GOT3 (cell line): Measurements from ENCODE around the gene KCTD15.

Experiments
- DNase-seq: peaks from one replicate; lab custom pipeline; 2025; ENCODE audit warnings: mixed read lengths; lab: John Stamatoyannopoulos, UW

The KCTD15 gene

DNA sequence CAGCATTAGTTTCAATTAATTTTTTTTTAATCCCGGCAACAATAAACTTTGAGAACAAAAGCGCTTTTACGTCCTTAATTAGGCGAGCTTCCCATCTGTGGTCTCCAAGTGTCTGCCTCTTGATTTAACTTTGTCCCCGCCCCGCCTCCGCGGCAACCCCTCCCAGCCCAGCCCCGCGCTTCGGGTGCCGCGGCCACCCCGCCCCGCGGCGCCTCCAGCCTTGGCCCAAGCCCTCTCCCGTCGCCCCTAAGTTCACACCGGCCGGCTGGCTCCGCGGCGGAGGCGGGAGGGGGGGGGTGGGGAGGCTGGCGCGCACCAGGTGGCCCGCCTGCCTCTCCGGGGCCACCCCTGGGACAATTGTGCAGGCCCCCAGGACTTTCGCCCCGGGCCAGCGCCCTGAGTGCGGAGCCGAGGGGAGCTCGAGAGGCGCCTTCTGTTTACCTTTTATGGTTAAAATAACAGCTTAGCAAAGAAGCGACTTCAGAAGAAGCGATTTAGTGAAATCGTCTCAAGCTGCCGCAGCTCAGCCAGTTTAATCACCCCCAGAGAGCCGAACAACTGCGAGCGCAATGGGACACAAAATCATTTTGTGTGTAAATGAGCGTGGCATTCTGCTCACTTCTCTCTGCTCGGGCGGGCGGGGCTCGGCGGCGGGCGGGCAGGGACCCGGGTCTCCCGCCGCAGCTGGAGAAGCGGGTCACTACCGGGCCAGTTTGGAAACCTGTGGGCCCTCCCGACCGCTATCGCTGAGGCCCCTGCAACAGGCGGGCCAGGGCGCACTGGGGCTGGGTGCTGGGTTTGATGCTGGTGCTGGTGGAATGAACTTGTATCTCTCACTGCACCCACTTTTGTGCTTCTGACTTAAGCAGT lies 1.4 kb downstream of the KCTD15 start:
- DNase-seq: no peak

DNA sequence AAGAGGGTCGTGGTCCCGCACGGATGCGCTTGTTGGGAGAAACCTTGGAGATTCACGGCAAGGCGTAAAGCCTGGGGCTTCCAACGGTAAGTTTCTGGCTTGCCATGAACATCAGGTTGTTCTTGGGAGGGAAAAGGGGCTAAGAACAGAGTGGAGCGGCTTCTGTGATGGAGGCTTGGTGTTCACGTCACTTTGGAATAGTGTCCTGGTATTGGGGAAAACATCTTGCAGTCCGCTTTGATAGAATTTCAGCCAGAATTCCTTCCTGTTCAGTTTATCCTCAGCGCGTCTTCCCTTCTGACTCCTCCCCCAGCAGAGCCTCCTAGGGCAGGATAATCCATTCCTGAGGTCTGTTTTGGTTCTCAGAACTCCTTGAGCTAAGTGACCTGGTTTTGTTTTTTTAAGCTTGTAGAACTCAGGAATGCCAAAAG lies 2.0 kb downstream of the KCTD15 start:
- DNase-seq: no peak

DNA sequence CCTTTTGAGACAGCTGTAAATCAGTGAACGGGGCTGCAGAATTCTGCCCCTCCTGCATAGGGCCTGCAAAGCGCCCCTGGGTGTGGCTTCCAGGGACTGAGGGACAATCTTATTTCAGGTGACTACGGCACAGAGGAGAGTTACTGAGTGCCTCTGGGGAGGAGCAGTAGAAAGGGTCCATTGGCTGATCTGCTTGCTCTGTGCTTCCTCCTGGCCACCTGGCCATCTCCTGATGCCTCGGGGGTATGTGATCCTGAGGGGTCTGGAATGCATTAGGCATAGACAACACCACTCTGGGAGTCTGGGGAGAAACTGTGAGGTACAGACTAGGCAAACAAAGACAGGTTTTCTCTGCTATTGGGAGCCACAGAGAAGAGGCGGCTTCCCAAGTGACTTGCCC lies 2.8 kb downstream of the KCTD15 start:
- no peak for DNase-seq

- DNase-seq: no peak
These were observed 3.5 kb downstream of the KCTD15 start for GRCh38 chr19:33800012-33800680.

- no peak for DNase-seq
These were observed 4.7 kb downstream of the KCTD15 start for GRCh38 chr19:33801411-33801810.

DNA sequence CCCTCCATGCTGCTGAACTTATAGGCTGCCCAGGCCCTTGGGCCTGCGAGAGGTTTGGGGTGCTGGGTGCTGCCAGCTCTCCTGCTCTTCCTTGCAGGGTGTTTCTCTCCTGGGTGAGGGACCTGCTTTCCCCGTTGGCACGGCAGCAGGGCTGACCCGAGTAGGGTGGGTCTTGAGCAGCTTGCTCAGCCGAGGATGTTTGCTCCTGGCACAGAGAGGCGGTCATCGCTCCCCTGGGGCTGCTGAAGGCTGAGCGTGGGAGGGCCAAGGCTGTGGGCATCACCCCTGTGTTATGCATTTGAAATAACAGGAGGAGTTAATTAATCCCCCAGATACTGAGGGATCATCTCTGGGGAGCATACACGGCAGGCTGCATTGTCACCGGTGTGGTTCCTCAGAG lies 5.3 kb downstream of the KCTD15 start:
- no peak for DNase-seq

DNA sequence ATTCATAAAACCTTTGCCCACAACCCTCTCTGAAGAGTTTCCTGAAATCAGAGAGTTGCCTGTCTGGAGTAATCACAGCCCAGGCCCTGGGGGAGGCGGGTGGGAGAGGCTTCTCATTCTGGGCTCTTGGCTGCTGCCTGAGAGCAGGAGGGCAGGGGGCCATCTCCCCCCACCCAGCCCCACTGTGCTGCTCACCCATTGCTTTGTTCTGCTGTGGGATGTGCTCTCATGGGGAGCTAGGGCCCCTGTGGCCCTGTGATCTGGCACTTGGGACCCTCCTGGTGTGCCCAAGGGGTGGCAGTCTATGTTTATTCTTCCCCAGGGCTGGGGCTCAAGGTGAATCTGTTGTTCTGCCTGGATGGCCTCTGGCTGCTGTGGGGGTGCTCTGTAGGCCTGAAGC lies 6.1 kb downstream of the KCTD15 start:
- DNase-seq: no peak

GRCh38 chr19:33803383-33803782 lies 6.7 kb downstream of the KCTD15 start:
- no peak for DNase-seq

- no peak for DNase-seq
These were observed 7.5 kb downstream of the KCTD15 start for GRCh38 chr19:33804021-33804799.

DNA sequence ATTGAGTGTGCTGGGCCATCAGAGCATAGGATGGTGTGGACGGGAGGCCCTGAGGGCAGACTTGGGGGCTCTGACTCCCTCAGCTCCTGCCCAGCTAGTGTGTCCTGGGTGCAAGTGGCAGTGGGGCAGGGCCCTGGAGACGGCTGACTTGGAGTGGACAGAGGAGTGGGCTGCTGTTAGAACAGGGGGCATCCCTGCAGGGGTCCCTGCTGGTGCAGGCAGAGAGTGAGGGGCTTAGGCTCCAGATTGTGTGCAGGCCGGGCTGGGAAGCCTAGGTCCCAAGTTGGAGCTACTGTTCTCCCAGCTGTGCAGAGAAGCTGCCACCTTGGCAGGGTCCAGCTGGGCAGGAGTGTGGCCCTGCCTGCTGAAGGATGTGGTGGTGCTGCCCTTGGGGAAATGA lies 8.6 kb downstream of the KCTD15 start:
- DNase-seq: no peak

GRCh38 chr19:33805840-33806433 lies 9.3 kb downstream of the KCTD15 start:
- DNase-seq: no peak

DNA sequence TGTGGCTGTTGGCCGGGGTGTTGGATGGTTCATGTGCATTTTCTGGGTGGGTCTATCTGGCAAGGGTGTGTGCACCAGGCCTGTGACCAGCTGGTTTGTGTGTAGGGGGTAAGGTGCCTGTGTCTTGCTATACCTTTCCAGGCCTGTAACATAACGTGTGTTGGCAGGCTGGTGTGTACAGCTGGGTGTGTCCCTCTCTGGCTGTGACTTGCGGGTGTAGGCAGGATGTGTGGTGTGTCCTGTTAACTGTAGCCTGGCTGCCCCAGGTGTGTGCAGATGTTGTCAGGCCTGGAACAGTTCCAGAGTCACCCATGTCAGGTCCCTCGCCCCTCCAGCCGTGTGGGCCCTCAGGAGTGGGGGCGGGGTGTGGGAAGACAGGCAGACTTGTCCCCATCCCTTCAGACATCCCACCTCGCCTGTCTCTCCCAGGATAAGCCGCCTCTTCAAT lies 9.8 kb downstream of the KCTD15 start:
- no peak for DNase-seq

DNA sequence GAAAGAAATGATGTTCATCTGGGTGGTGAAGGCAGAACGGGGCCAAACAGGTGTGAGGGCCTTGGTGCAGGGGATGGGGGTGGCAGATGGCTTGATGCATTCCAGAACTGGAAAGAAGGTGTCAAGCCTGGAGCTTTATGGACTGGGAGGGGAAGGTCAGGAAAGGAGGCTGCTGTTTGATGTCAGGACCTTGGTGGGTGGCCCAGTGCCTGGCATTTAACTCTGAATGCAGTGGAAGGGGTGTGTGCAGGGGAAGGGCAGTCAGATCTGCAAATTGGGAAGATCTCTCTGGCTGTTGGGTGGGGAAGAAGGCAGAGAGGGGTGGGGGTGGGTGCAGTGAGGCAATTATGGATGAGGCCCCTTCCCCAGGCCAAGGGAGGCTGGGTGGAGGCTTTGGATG lies 11.7 kb downstream of the KCTD15 start:
- DNase-seq: no peak

DNA sequence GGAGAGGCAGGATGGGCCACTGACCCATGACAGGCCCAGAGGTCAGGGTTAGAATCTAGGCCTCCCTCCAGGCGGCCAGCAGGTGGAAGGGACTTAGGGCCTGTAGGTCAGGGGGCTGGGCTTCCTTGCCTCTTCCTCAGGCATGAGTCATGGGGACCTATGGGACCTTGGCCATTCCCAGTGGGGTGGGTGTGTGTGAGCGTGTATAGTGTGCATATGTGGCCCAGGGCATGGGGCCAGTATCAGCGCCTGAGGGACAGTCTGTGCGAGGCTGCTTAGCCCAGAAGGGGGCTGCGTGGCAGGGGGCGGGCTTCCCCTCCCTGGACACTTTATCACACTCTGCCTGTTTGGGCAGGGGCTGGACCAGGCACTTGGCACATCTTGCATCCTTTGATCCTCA lies 13.3 kb downstream of the KCTD15 start:
- no peak for DNase-seq

DNA sequence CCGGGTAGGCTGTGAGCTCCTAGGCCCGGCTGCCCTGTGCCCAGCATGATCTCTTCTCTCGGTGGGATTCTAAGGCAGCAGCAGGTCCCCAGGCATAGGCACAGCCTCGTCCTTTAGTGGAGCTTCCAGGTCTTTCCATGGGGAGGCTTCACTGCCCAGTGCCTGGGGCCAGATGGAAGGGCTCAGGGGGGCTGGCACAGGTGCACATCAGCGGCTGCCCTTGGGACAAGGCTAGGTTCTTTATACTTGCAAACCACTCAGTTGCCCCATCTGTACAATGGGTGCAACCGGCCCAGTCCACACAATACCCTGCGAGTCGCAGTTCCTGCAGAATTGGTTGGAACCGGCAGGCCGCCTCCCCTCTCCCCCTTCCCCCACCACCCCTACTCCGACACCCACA lies 14.2 kb downstream of the KCTD15 start:
- no peak for DNase-seq

DNA sequence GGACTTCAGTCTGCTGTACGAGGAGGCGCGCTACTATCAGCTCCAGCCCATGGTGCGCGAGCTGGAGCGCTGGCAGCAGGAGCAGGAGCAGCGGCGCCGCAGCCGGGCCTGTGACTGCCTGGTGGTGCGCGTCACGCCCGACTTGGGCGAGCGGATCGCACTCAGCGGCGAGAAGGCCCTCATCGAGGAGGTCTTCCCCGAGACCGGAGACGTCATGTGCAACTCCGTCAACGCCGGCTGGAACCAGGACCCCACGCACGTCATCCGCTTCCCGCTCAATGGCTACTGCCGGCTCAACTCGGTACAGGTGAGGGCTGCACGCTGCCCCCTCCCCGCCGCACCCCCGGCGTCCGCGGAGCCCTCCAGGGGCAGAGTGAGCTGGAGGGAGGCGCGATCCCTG lies 14.6 kb downstream of the KCTD15 start:
- no peak for DNase-seq

DNA sequence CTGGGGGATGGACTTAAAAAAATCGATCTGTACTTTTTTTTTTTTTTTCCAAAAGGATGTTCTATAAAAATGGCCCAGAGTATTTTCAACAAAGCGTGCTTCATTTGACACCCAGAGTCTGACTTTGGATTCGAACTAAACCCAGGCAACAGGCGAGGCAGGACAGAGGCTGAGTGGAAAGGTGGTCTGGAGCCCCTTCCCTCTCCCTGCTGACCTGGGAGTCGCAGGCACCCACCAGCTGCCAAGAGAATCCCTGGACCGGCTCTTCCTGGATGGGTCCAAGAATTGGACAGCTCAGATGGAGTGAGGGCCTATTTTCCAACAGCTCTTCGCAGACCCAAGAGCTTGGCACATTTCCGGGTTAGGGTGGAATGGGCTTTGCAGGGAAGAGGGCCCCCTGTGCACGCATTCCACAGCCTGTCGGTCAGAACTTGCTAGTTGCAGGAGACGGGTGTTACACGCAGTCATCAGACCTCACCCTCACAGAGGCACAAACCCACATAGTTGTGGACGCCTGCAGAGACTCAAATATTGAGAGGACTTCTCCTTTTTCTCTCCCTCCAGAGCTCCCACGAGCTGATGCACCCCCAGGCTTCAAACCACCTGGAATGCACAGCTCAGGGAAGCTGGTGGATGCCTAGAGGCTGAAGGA lies 15.2 kb downstream of the KCTD15 start:
- DNase-seq: no peak

GRCh38 chr19:33812388-33813330 lies 16.0 kb downstream of the KCTD15 start:
- DNase-seq: no peak

DNA sequence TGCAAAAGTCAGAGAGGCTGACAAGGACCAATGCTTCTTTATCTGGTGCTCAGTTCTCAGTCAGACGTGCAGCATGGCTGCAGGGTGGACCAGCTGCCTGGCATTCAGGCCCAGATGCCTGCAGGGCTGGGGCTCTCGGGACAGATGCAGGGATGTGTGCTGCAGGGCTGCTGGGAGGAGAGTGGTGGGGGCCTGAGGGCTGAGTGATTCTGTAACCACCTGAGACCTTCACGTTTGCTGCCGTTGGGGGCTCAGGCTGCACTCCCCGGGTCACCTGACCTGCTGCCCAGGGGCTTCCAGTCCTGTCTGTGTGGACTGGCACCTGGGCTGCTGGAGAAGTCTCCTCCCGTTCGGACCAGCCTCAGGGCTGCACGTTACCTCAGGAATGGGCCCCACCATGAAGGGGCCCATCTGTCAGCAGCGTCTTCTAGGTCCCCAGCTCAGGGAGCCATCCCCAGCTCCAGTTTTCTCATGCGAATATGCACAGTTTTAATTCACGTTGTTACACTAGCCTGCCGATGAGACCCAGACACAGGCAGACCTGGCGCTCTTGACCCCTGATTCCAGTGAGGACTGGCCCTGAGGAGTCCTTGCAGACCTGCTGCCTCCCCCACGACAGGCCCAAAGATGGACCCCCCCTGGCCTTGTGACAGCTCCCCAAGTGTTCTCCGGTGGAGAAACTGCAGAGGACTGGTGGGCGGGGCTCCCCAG lies 16.9 kb downstream of the KCTD15 start:
- DNase-seq: no peak
